Measurements from ENCODE around the gene ELMO3.
A peak's percentile ranks its signal among the peaks of the same experiment; 100 is the strongest.

ELMO3 gene

DNA sequence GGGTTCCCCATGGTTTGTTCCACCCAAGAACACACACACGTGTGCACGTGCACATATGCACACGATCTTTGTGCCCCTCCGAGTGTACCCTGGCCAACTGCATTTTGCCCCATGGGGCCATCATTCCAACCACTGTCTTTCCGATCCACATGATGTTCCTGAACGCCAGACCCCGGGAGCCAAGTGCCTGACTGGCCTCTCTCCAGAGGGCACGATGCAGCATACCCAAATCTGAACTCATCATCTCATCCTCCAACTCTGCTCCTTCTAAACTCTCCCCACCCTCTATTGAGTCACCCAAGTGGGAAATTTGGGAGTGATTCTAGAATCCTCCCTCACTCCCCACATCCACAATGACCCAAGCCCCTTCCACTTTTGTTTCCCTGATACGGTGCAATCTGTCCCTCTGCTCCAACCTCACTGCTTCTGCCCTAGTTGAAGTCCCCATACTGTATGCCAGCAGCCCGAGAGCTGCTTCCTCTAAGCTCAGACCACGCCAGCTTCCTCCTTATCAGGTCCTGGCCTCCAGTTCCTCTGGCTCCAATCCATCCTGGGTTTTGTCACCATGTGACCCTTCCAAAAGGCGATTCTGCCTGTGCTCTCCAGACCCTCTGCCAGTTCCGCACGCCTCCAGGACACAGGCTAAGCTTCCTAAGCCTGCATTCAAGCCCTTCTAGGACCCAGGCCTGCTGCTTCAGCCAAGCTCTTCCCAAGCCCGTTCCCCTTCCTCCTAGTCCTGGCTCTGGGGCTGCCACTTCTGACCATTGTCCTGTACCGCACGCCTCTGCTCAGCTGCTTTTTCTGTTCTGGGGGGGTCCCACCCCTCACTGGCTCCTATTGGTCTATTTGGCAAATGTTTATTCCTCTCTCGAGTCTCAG, 17.9 kb downstream of the ELMO3 start:
- no peak for DNase-seq (ENCODE audit: low spot score)
- TF ChIP-seq, protein P1, sequence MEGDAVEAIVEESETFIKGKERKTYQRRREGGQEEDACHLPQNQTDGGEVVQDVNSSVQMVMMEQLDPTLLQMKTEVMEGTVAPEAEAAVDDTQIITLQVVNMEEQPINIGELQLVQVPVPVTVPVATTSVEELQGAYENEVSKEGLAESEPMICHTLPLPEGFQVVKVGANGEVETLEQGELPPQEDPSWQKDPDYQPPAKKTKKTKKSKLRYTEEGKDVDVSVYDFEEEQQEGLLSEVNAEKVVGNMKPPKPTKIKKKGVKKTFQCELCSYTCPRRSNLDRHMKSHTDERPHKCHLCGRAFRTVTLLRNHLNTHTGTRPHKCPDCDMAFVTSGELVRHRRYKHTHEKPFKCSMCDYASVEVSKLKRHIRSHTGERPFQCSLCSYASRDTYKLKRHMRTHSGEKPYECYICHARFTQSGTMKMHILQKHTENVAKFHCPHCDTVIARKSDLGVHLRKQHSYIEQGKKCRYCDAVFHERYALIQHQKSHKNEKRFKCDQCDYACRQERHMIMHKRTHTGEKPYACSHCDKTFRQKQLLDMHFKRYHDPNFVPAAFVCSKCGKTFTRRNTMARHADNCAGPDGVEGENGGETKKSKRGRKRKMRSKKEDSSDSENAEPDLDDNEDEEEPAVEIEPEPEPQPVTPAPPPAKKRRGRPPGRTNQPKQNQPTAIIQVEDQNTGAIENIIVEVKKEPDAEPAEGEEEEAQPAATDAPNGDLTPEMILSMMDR (IDR thresholded peaks at IDR 0.05; ENCODE audit: extremely low read depth, insufficient read depth, missing control alignments): no peak
- in situ Hi-C loops (cut with MboI; ENCODE audit: low pct_unique_long_range_greater_than_20kb, low sequenced_read_pairs, unreplicated experiment): no loop called here

DNA sequence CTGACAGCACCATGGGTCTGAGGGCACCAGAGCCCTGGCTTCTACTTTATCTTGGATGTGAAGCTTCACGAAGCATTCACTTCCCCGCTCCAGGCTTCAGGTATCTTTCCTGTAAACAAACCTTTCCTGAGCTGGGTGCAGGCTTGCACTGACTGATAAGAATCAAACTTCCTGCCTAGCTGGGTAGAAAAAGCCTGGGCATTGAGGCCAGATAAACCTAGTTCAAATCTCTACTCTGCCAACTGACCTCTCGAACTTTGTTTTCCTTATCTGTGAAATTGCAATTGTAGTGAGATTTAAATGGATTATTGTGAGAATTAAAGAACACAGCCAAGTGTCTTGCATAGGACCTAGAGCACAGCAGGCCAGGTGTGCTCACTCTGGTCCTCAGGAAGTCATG, 25.1 kb downstream of the ELMO3 start:
- TF ChIP-seq, protein P1 (IDR thresholded peaks at IDR 0.05; ENCODE audit: extremely low read depth, insufficient read depth, missing control alignments): no peak

GRCh38 chr16:67226295-67226803, 27.4 kb downstream of the ELMO3 start:
- in situ Hi-C loops (cut with MboI; ENCODE audit: low pct_unique_long_range_greater_than_20kb, low sequenced_read_pairs, unreplicated experiment): no loop called here
- DNase-seq (ENCODE audit: low spot score): no peak
- TF ChIP-seq, protein P1 (IDR thresholded peaks at IDR 0.05; ENCODE audit: extremely low read depth, insufficient read depth, missing control alignments): no peak

More for the DNA sequence above, 25.1 kb downstream of the ELMO3 start:
- in situ Hi-C loops (cut with MboI; ENCODE audit: low pct_unique_long_range_greater_than_20kb, low sequenced_read_pairs, unreplicated experiment): no loop called here
- no peak for DNase-seq (ENCODE audit: low spot score)

- peak; percentile 98 for DNase-seq (ENCODE audit: low spot score)
- in situ Hi-C loops (cut with MboI; ENCODE audit: low pct_unique_long_range_greater_than_20kb, low sequenced_read_pairs, unreplicated experiment): no loop called here
- TF ChIP-seq, protein P1 (IDR thresholded peaks at IDR 0.05; ENCODE audit: extremely low read depth, insufficient read depth, missing control alignments): peak; percentile 31
Measured at GRCh38 chr16:67226804-67227566, 28.1 kb downstream of the ELMO3 start, which contains the start of gene TMEM208. Gene TMEM208, plus strand, starts transcription at chr16:67227130. Its CDS starts 89 bp downstream, at chr16:67227219.

DNA sequence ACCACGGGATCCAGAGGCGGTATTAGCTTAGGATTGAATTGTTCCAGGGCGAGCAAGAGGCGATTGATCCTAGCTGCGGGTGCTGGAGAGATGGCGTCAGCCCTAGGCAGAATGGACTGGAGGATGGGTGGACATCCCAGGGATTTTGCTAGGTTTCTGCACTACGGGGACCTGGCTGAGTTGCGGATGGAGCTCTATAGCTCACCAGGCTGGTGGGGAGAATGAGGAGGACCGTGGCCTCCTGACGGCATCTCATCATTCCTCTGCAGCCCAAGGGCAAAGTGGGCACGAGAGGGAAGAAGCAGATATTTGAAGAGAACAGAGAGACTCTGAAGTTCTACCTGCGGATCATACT, 28.6 kb downstream of the ELMO3 start:
- TF ChIP-seq, protein P1 (IDR thresholded peaks at IDR 0.05; ENCODE audit: extremely low read depth, insufficient read depth, missing control alignments): no peak
- in situ Hi-C loops (cut with MboI; ENCODE audit: low pct_unique_long_range_greater_than_20kb, low sequenced_read_pairs, unreplicated experiment): no loop called here
- no peak for DNase-seq (ENCODE audit: low spot score)

DNA sequence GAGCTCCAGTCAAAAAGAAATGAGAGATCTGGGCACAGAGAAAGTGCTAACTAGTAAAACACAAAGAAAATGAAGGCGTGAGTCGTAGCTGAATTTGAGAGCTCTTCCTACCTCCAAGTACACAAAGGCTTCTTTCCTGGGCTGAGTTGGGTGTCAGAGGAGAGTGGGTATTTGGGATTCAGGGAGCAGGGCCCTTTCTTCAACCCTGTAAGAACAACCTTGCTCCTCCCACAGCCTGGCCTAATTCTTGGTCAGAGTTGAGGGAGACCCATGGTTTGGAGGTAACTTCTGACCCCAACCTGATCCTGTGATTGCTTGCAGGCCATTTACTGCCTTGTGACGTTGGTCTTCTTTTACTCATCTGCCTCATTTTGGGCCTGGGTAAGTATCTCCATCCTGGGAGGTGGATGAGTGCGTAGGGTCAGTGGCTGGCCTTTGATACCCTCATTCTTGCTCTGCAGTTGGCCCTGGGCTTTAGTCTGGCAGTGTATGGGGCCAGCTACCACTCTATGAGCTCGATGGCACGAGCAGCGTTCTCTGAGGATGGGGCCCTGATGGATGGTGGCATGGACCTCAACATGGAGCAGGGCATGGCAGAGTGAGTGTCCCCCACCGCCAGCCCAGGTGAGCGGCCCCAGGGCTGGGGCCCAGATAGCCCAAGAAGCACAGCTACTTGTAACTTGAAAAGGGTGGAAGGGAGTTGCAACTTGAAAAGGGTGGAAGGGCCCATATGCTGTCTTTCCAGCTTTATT, 29.3 kb downstream of the ELMO3 start:
- no peak for DNase-seq (ENCODE audit: low spot score)
- TF ChIP-seq, protein P1 (IDR thresholded peaks at IDR 0.05; ENCODE audit: extremely low read depth, insufficient read depth, missing control alignments): no peak
- in situ Hi-C loops (cut with MboI; ENCODE audit: low pct_unique_long_range_greater_than_20kb, low sequenced_read_pairs, unreplicated experiment): no loop called here

Measured in GM13977 (cell line).